Fibroblast of the aortic adventitia (primary cell): ENCODE results near the gene SMIM12. TPM values are rescaled to one million over a fixed set of nuclear protein-coding genes. Genes with fewer than 3 reads are reported as not detected.

Experiments
- DNase-seq: peaks from one replicate; pipeline ENCODE4 v3.0.0-alpha.2; 2010; ENCODE audit warnings: low read depth
- H3K4me3 ChIP-seq: 2 replicates; pipeline ENCODE4 v1.5.1; 2011; ENCODE audit warnings: low read depth, mild to moderate bottlenecking, control low read depth, low read length, moderate library complexity
- total RNA-seq: library from RNA; depleted of rRNA; stranded (reverse); fragments of >200 nt; gene quantifications from 2 replicates; pipeline ENCODE4 v1.2.3, GENCODE V29; 2012; ENCODE audit warnings: low replicate concordance
- TF ChIP-seq, protein P1 (sequence below): IDR thresholded peaks from 2 replicates; pipeline ENCODE4 v1.5.1; 2011; ENCODE audit warnings: mild to moderate bottlenecking, low read length, control low read depth, inconsistent platforms; ENCODE audit not compliant: insufficient read depth

Gene SMIM12
- total RNA-seq, 1 donor: 24.9 TPM

DNA sequence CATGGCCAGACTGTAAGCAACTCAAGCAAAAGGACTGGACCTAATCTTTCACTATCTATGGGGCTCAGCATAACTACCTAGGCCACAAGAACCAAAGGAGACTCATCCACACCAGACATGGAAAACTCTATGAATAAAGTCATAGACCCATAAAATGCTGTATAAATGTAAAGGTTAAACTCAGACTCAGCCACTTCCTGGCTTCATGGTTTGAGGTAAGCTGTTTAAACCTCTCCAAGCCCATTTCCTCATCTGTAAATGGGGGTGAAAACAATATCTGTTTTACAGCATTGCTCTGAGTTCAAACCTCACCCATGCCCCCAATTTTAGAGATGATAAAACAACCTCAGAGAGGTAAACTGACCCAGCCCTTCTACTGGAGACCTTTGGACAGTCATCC is 4.0 kb upstream of the SMIM12 start:
- no peak for DNase-seq
- TF ChIP-seq, protein P1, sequence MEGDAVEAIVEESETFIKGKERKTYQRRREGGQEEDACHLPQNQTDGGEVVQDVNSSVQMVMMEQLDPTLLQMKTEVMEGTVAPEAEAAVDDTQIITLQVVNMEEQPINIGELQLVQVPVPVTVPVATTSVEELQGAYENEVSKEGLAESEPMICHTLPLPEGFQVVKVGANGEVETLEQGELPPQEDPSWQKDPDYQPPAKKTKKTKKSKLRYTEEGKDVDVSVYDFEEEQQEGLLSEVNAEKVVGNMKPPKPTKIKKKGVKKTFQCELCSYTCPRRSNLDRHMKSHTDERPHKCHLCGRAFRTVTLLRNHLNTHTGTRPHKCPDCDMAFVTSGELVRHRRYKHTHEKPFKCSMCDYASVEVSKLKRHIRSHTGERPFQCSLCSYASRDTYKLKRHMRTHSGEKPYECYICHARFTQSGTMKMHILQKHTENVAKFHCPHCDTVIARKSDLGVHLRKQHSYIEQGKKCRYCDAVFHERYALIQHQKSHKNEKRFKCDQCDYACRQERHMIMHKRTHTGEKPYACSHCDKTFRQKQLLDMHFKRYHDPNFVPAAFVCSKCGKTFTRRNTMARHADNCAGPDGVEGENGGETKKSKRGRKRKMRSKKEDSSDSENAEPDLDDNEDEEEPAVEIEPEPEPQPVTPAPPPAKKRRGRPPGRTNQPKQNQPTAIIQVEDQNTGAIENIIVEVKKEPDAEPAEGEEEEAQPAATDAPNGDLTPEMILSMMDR: no peak
- H3K4me3 ChIP-seq: no peak overlapping the region

DNA sequence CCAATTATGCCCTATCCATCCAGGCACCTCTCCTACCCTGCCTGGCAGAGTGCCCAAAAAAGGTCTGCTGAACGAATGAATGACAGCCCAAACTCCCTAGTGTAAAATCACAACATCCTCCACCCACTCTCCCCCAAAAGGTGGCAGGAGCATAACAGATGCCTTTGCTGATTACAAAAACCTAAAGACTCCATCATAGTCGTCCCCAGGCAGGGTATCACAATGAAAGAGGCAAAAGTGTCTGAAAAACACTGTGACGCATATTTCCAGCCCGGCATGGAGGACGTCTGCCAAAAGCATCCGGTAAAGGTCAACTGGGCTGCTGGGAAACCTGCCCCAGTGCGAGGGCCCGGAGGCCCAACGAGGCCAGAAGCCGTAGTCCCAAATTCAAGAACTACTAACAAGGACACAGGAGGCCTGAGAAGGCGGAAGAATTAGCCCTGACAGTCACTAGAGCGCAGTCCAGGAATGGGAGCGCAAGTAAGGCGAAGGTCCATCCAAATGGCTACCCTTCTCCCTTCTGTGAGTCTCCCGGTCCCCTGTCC is 576 bp downstream of the SMIM12 start:
- DNase-seq: peak; percentile 46
- TF ChIP-seq, protein P1: no peak
- peak overlapping the region; percentile 71 for H3K4me3 ChIP-seq

DNA sequence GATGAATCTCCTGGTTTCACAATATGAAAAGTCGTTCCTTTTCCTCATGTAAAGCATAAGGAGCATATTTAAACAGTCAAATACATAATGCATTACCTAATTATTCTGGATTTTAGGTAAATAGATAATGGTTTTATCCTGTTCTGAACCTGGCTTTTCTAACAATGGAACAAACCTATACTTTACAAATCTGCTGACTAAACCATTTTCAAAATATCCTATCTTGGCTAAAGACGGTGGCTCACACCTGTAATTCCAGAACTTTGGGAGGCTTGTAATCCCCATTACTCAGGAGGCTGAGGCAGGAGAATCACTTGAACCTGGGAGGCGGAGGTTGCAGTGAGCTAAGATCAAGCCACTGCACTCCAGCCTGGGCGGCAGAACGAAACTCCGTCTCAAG is 2.9 kb downstream of the SMIM12 start:
- H3K4me3 ChIP-seq: no peak overlapping the region
- no peak for DNase-seq
- TF ChIP-seq, protein P1: no peak

DNA sequence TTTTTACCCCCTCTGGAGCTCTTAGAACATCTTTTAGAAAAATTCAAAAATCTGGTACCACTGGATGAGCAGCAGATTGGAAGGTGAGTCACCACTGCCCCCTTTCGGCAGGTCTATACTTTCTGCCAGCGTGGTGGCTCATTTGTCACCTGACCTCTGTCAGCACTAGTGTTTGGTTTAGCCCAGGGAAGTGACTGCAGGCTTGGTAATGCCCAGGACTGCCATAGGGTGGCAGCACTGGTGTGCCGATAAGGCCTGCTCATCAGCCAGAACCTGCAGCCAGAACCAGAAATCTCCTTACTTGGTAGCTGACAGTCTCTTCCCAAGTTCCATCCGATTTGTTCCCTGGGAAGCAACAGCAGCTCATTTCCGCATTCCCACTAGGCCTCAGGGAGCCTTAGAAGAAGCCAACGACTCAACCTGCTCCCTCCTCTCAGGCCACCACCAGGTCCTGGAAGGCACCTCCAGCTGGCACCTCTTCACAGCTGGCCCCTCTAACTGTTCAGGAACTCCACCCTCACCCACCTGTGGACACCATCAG is 6.8 kb downstream of the SMIM12 start:
- TF ChIP-seq, protein P1: peak; percentile 90
- peak; percentile 94 for DNase-seq
- H3K4me3 ChIP-seq: no peak overlapping the region

DNA sequence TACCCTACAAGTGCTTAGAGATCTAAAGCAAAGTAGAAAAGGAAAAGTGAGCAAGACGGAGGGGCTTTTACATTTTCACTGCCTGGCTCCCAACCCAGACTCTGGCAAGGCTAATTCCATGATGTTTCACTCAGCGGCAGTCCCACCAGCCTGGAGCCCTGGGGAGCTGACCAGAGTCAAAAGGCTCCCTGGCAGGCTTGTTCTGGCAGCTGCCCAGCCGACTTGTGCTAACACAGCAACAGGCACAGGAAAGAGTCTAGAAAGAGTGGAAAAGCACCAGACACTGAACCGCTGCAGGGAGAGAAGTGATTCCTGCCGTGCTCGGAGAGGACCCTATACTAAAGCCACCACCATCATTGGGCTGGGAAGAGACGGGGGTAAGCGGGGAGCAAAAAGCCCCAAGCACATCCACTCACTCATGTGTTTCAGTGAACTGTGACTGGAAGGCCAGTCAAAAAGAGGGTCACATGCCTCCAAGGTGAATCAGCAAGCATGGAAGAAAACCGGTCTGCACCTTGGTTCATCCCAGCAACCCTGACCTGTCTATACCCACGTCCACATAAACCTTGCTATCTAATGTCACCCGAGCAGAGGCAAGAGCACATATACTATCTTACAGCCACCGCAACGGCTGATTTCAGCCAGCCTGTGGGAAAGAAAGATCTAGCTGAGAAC is 8.0 kb downstream of the SMIM12 start:
- TF ChIP-seq, protein P1: no peak
- DNase-seq: no peak
- H3K4me3 ChIP-seq: no peak overlapping the region

DNA sequence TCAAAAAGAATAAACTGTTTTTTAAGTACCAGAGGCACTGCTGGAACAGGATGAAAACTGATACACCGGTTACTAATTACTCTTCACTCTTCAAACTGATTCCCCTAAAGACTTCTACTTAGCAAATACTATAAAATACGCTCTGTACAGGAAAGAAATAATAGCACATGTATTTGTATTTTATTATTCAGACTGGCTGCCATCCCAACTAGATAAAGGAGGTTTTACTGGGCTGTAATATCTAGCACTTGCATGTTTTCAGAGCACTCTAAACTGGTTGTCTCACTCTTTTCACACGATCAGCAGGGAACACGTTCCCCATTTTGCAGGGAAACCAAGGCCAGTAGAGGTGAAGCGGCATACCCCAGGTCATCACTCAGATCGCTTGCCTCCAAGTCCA is 9.2 kb downstream of the SMIM12 start:
- H3K4me3 ChIP-seq: no peak overlapping the region
- TF ChIP-seq, protein P1: no peak
- no peak for DNase-seq

DNA sequence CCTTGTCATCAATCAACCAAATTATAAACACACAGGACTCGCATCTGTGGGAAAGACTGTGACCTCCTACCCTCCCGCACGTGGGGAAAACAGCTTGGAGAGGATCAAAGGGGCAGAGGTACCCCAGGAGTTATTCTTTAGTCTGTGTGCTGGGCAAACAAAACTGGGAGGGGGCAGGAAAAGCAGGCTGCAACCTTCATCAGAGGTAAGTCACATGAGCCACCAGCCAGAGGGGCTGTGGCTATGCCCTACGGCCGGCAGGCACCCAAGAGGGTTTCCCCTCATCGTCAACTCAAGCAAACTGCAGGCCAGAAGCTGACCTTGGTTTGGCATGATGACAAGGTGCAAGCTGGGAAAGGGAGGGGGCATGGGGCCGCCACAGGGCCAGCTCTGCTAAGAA is 12.5 kb downstream of the SMIM12 start:
- no peak overlapping the region for H3K4me3 ChIP-seq
- TF ChIP-seq, protein P1: no peak
- no peak for DNase-seq
